Activated CD8-positive, alpha-beta memory T cell treated with anti-CD3 and anti-CD28 coated beads for 4 hours (primary cell): ENCODE results near the gene NRK.
"Not testable (repeated sequence)": the region's sequence is repeated elsewhere in the genome, so short reads cannot be mapped to it uniquely, and the experiment has no call there.

Experiments used
- DNase-seq, 2 donors: peaks; one replicate each; pipeline ENCODE4 v3.0.0-alpha.2; 2020; ENCODE audit warnings: low read depth in 2 of 2

Gene NRK

GRCh38 chrX:105880491-105880890 is 58.2 kb downstream of the NRK start:
- DNase-seq: no peak

- no peak for DNase-seq
Observed at GRCh38 chrX:105882581-105883275, 60.4 kb downstream of the NRK start.

GRCh38 chrX:105894721-105895120 is 72.4 kb downstream of the NRK start:
- no peak for DNase-seq

- DNase-seq: no peak
Observed at GRCh38 chrX:105909576-105909975, 87.2 kb downstream of the NRK start.

- no peak for DNase-seq
Observed at GRCh38 chrX:105910563-105911105, 88.3 kb downstream of the NRK start.

GRCh38 chrX:105945266-105945665 is 122.9 kb downstream of the NRK start:
- DNase-seq: no peak

- DNase-seq: no peak
Observed at GRCh38 chrX:105969487-105969886, 147.1 kb downstream of the NRK start.

GRCh38 chrX:105972690-105973386 is 150.5 kb downstream of the NRK start:
- no peak for DNase-seq

GRCh38 chrX:105973387-105973739 is 151.0 kb downstream of the NRK start:
- no peak for DNase-seq

GRCh38 chrX:105975382-105975781 is 153.0 kb downstream of the NRK start:
- no peak for DNase-seq

GRCh38 chrX:105981772-105982485 is 159.6 kb downstream of the NRK start:
- DNase-seq: no peak

- DNase-seq: not testable (repeated sequence)
Observed at GRCh38 chrX:105988487-105988886, 166.1 kb downstream of the NRK start.

- no peak for DNase-seq
Observed at GRCh38 chrX:105999294-105999693, 177.0 kb downstream of the NRK start.

- DNase-seq: no peak
Observed at GRCh38 chrX:106000203-106000602, 177.9 kb downstream of the NRK start.

- not testable (repeated sequence) for DNase-seq
Observed at GRCh38 chrX:106000609-106001008, 178.3 kb downstream of the NRK start.

- no peak for DNase-seq
Observed at GRCh38 chrX:106005684-106006083, 183.3 kb downstream of the NRK start.

GRCh38 chrX:106007815-106008214 is 185.5 kb downstream of the NRK start:
- DNase-seq: no peak
